HepG2 (cell line): ENCODE measurements around the gene ZNF121. TPM values are rescaled to one million over a fixed set of nuclear protein-coding genes. Genes with fewer than 3 reads are reported as not detected.

Experiments
- AKAP8 ChIP-seq: sonication (generic); formaldehyde crosslinking; IDR thresholded peaks from 2 replicates; pipeline ENCODE4 v1.5.1; 2020; ENCODE audit warnings: mild to moderate bottlenecking, missing genetic modification reagents
- ARID2 ChIP-seq: sonication (generic); formaldehyde crosslinking; IDR thresholded peaks from 2 replicates; pipeline ENCODE4 v1.8.1; 2022; ENCODE audit warnings: mild to moderate bottlenecking, missing genetic modification reagents, borderline replicate concordance
- CBX1 ChIP-seq: IDR thresholded peaks from one replicate; pipeline ENCODE4 v1.6.1; 2016; ENCODE audit warnings: antibody characterized with exemption, low read depth
- DR1 ChIP-seq: sonication (generic); formaldehyde crosslinking; IDR thresholded peaks from 2 replicates; pipeline ENCODE4 v1.8.0; 2021; ENCODE audit warnings: mild to moderate bottlenecking, missing genetic modification reagents, inconsistent platforms
- ETV5 ChIP-seq: IDR thresholded peaks from 2 replicates; pipeline ENCODE4 v1.6.1; 2018; ENCODE audit warnings: missing biosample characterization, missing genetic modification reagents, inconsistent platforms, borderline replicate concordance
- JUN ChIP-seq: sonication (generic); formaldehyde crosslinking; IDR thresholded peaks from 2 replicates; pipeline ENCODE4 v1.4.0; 2020; ENCODE audit warnings: mild to moderate bottlenecking, missing genetic modification reagents
- KLF6 ChIP-seq: IDR thresholded peaks from 2 replicates; pipeline ENCODE4 v1.8.0; 2016; ENCODE audit warnings: missing biosample characterization, missing genetic modification reagents
- ONECUT2 ChIP-seq: sonication (generic); formaldehyde crosslinking; IDR thresholded peaks from 2 replicates; pipeline ENCODE4 v1.4.0; 2020; ENCODE audit warnings: missing genetic modification reagents
- PHF21A ChIP-seq: sonication (generic); formaldehyde crosslinking; IDR thresholded peaks from 2 replicates; pipeline ENCODE4 v1.5.0; 2020; ENCODE audit warnings: mild to moderate bottlenecking, missing genetic modification reagents
- SNAPC2 ChIP-seq: sonication (generic); formaldehyde crosslinking; IDR thresholded peaks from 2 replicates; pipeline ENCODE4 v1.8.1; 2022; ENCODE audit warnings: mild to moderate bottlenecking, missing genetic modification reagents
- SOX6 ChIP-seq, 2 experiments: fragments of 450-650 bp in 1 of 2; sonication (generic) in 1 of 2; formaldehyde crosslinking in 1 of 2; IDR thresholded peaks; 2 replicates each; pipeline versions ENCODE4 v1.4.0 to v1.6.1; 2017 to 2020; ENCODE audit warnings: antibody characterized with exemption in 1 of 2, mild to moderate bottlenecking in 1 of 2, missing genetic modification reagents in 1 of 2
- SRSF1 ChIP-seq: fragments of 200-400 bp; formaldehyde crosslinking; optimal IDR thresholded peaks from 2 replicates; pipeline ENCODE3; 2017; ENCODE audit warnings: mild to moderate bottlenecking, low read depth, low read length, moderate library complexity
- TCF7 ChIP-seq: sonication (generic); IDR thresholded peaks from 2 replicates; pipeline ENCODE4 v1.6.1; 2016; ENCODE audit warnings: antibody characterized with exemption, low read depth
- ZFP90 ChIP-seq: sonication (generic); formaldehyde crosslinking; IDR thresholded peaks from 2 replicates; pipeline ENCODE4 v1.8.0; 2022; ENCODE audit warnings: missing genetic modification reagents, mild to moderate bottlenecking, inconsistent platforms, borderline replicate concordance
- ZNF17 ChIP-seq: sonication (generic); formaldehyde crosslinking; IDR thresholded peaks from 2 replicates; pipeline ENCODE4 v1.5.0; 2020; ENCODE audit warnings: mild to moderate bottlenecking, missing genetic modification reagents
- ZNF296 ChIP-seq: sonication (generic); formaldehyde crosslinking; conservative IDR thresholded peaks from 2 replicates; pipeline ENCODE4 v1.5.0; 2020; ENCODE audit warnings: mild to moderate bottlenecking, missing genetic modification reagents
- ZNF333 ChIP-seq: sonication (generic); formaldehyde crosslinking; IDR thresholded peaks from 2 replicates; pipeline ENCODE4 v1.4.0; 2020; ENCODE audit warnings: mild to moderate bottlenecking, missing genetic modification reagents, borderline replicate concordance
- ZNF501 ChIP-seq: sonication (generic); formaldehyde crosslinking; IDR thresholded peaks from 2 replicates; pipeline ENCODE4 v1.5.1; 2020; ENCODE audit warnings: mild to moderate bottlenecking, moderate library complexity, missing genetic modification reagents
- ZNF746 ChIP-seq: sonication (generic); formaldehyde crosslinking; IDR thresholded peaks from 2 replicates; pipeline ENCODE4 v1.8.0; 2022; ENCODE audit warnings: mild to moderate bottlenecking, missing genetic modification reagents
- polyA plus RNA-seq, 8 experiments: library from polyadenylated mRNA; depleted of rRNA in 3 of 8; stranded (reverse) in 7 of 8; unstranded in 1 of 8; fragments of >200 nt; fragmentation: Illumina TruSeq in 4 of 8; extraction: Trizol in 4 of 8; gene quantifications; 2 replicates each; pipeline versions ENCODE4 v1.2.1 to v1.2.3, GENCODE V29; 2011 to 2016; ENCODE audit warnings: low read depth in 4 of 8, missing spikeins in 1 of 8, mixed read lengths in 1 of 8; ENCODE audit not compliant: insufficient read depth in 1 of 8
- total RNA-seq, 5 experiments: library from RNA; depleted of rRNA; stranded (reverse); fragments of >200 nt; fragmentation: Illumina TruSeq; extraction: Trizol; gene quantifications; 2 replicates each; pipeline ENCODE4 v1.2.3, GENCODE V29; 2016; ENCODE audit warnings: low read depth in 1 of 5
- TF ChIP-seq, protein P1 (sequence below): sonication (generic); formaldehyde crosslinking; IDR thresholded peaks from 2 replicates; pipeline ENCODE4 v1.4.0; 2020; ENCODE audit warnings: missing genetic modification reagents
- TF ChIP-seq, protein P2 (sequence below), 2 experiments: sonication (generic) in 1 of 2; formaldehyde crosslinking in 1 of 2; IDR thresholded peaks; 2 replicates each; pipeline versions ENCODE4 v1.4.0 to v1.6.1; 2018 to 2020; ENCODE audit warnings: missing genetic modification reagents in 2 of 2, borderline replicate concordance in 1 of 2, low read depth in 1 of 2, mild to moderate bottlenecking in 1 of 2, missing biosample characterization in 1 of 2
- TF ChIP-seq, protein P3 (sequence below): sonication (generic); formaldehyde crosslinking; IDR thresholded peaks from 2 replicates; pipeline ENCODE4 v1.4.0; 2020; ENCODE audit warnings: missing genetic modification reagents
- TF ChIP-seq, protein P4 (sequence below): sonication (generic); formaldehyde crosslinking; IDR thresholded peaks from 2 replicates; pipeline ENCODE4 v1.5.1; 2020; ENCODE audit warnings: mild to moderate bottlenecking, moderate library complexity, missing genetic modification reagents

ZNF121 gene
- total and polyA plus RNA-seq, 2 of the 13 experiments (the other 11 are each of a cell fraction or from before 2014, with no cell fraction given): 7.8 to 56.3 TPM

DNA sequence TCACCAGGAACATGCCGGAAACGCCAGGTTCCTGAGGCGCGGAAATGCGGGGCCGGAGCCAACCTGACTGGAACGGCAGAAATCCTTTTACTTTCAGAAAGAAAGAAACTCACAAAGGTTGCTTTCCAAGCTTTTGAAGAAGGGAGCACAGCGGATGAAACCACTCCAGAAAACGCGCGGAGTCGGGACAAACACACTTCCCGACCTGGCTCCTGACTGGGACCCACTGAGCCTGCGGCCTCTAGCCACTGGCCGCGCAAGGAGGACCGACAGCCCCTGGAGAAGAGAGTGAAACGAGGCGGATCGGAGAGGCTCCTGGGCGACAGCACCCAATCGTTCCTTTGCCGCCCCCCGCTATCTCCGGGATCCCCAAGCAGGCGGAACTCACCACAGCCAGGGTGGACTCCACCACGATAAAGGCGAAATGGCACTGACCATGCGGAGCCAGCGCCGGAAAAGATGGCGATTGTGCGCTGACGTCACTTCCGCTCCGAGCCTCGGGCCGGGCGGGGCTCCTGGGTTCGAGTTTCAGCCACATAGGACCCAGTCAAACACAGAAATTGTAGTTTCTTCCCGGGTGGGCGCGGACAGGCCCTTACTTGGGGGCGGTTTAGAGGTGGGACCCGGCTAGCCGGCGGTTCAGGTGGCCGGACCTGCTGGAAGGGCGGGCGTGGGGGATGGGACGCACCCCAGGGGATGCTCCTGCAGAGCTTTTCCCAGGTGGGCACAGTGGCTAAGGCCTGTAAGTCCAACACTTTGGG is at the start of gene ZNF121 (continued):
- TF ChIP-seq AKAP8 (CRISPR knock-in tag): no peak
- TF ChIP-seq ZFP90: peak; percentile 95
- peak; percentile 61; the same call in 1 of the 2 replicates for TF ChIP-seq PHF21A (CRISPR knock-in tag)
- TF ChIP-seq, protein P1, sequence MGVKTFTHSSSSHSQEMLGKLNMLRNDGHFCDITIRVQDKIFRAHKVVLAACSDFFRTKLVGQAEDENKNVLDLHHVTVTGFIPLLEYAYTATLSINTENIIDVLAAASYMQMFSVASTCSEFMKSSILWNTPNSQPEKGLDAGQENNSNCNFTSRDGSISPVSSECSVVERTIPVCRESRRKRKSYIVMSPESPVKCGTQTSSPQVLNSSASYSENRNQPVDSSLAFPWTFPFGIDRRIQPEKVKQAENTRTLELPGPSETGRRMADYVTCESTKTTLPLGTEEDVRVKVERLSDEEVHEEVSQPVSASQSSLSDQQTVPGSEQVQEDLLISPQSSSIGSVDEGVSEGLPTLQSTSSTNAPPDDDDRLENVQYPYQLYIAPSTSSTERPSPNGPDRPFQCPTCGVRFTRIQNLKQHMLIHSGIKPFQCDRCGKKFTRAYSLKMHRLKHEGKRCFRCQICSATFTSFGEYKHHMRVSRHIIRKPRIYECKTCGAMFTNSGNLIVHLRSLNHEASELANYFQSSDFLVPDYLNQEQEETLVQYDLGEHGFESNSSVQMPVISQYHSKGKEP: no peak
- no peak for TF ChIP-seq TCF7
- peak; percentile 51 for TF ChIP-seq SRSF1
- TF ChIP-seq ZNF501 (CRISPR knock-in tag): peak; percentile 70
- peak; percentile 71; the same call in 1 of the 2 replicates for TF ChIP-seq JUN (CRISPR knock-in tag)
- TF ChIP-seq SNAPC2 (CRISPR knock-in tag): peak; percentile 72; the same call in 1 of the 2 replicates
- peak; percentile 95; the same call in 1 of the 2 replicates for TF ChIP-seq ZNF333 (CRISPR knock-in tag)
- TF ChIP-seq, protein P2, sequence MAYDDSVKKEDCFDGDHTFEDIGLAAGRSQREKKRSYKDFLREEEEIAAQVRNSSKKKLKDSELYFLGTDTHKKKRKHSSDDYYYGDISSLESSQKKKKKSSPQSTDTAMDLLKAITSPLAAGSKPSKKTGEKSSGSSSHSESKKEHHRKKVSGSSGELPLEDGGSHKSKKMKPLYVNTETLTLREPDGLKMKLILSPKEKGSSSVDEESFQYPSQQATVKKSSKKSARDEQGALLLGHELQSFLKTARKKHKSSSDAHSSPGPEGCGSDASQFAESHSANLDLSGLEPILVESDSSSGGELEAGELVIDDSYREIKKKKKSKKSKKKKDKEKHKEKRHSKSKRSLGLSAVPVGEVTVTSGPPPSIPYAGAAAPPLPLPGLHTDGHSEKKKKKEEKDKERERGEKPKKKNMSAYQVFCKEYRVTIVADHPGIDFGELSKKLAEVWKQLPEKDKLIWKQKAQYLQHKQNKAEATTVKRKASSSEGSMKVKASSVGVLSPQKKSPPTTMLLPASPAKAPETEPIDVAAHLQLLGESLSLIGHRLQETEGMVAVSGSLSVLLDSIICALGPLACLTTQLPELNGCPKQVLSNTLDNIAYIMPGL (CRISPR knock-in tag; IDR thresholded peaks at IDR 0.05; ENCODE audit: borderline replicate concordance in 1 of 2, low read depth in 1 of 2): peak; percentile 77 to 84
- TF ChIP-seq SOX6 (IDR thresholded peaks at IDR 0.05): no peak
- peak; percentile 58; the same call in 1 of the 2 replicates for TF ChIP-seq SOX6 (CRISPR knock-in tag; IDR thresholded peaks at IDR 0.05)
- TF ChIP-seq KLF6 (CRISPR knock-in tag): peak; percentile 81; the same call in 1 of the 2 replicates
- TF ChIP-seq, protein P3, sequence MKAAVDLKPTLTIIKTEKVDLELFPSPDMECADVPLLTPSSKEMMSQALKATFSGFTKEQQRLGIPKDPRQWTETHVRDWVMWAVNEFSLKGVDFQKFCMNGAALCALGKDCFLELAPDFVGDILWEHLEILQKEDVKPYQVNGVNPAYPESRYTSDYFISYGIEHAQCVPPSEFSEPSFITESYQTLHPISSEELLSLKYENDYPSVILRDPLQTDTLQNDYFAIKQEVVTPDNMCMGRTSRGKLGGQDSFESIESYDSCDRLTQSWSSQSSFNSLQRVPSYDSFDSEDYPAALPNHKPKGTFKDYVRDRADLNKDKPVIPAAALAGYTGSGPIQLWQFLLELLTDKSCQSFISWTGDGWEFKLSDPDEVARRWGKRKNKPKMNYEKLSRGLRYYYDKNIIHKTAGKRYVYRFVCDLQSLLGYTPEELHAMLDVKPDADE (CRISPR knock-in tag): peak; percentile 80; the same call in 1 of the 2 replicates
- TF ChIP-seq DR1 (CRISPR knock-in tag): peak; percentile 89
- TF ChIP-seq ONECUT2: peak; percentile 53; the same call in 1 of the 2 replicates
- TF ChIP-seq, protein P4, sequence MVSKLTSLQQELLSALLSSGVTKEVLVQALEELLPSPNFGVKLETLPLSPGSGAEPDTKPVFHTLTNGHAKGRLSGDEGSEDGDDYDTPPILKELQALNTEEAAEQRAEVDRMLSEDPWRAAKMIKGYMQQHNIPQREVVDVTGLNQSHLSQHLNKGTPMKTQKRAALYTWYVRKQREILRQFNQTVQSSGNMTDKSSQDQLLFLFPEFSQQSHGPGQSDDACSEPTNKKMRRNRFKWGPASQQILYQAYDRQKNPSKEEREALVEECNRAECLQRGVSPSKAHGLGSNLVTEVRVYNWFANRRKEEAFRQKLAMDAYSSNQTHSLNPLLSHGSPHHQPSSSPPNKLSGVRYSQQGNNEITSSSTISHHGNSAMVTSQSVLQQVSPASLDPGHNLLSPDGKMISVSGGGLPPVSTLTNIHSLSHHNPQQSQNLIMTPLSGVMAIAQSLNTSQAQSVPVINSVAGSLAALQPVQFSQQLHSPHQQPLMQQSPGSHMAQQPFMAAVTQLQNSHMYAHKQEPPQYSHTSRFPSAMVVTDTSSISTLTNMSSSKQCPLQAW (CRISPR knock-in tag): peak; percentile 54; the same call in 1 of the 2 replicates
- no peak for TF ChIP-seq ZNF746 (CRISPR knock-in tag)
- TF ChIP-seq ARID2 (CRISPR knock-in tag): peak; percentile 53; the same call in 1 of the 2 replicates
- no peak for TF ChIP-seq ZNF17 (CRISPR knock-in tag)
- TF ChIP-seq ETV5: peak; percentile 83; the same call in 1 of the 2 replicates
- TF ChIP-seq CBX1: peak; percentile 57
- TF ChIP-seq ZNF296: peak; percentile 88
- TF ChIP-seq, all 625 proteins: peak for 275
